ENCODE results near the gene PIAS2.
"Not testable (repeated sequence)": the region's sequence is repeated elsewhere in the genome, so short reads cannot be mapped to it uniquely, and the experiment has no call there.

PIAS2 gene

DNA sequence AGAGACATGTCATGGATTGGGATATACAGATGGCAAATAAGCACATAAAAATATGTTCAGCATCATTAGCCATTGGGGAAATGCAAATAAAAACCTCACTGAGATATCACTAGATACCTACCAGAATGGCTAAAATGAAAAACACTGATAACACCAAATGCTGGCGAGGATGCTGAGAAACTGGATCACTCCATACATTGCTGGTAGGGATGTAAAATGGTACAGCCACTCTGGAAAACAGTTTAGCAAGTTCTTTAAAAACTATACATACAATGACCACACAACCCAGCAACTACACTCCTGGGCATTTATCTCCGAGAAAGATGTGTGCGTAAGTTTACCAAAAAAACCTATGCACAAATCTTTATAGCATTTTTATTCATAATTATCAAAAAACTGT is 13.9 kb downstream of the PIAS2 start:
- no peak for DNase-seq

DNA sequence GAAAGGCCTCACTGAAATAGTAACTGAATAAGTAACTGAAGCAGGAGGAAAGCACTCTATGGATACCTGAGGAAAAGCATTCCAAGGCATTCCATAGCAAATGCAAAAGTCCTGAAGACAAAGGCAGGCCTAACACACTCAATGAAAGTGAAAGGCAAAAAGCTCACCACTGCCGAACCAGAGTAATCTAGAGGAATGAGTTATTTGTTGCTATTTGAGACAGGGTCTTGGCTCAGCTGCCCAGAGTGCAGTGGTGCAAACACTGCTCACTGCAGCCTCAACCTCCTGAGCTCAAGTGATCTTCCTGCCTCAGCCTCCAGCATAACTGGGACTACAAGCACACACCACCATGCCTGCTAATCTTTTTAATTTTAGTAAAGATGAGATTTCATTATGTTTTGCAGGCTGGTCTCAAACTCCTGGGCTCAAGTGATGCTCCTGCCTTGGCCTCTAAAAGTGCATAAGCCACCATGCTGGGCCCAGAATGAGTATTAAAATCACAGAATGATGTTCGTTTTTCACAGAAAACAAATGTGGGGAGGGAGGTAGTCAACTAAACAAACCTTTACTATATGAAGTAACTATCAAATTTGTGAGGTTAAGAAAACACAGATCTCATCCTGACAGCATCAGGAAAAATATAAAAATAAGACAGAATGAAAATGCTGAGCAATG is 17.9 kb downstream of the PIAS2 start:
- no peak for DNase-seq

DNA sequence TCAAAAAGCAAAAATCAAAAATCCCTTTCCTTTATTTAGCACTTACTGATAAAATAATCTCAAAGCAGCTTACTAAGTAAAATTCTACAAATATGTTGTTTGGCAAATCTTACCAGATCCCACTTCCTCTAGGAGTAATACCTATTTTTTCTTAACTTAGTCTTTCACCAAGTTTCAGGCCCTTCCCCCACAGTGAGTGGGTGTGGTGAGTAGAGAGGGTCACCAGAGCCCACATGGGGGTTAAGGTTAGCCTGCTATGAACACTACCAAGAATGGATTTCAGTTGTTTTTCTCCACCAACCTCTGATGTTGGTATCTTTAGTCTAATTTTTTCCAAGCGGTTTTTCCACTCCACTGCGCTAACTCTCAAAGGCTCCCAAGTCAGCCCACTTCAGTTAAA is 23.2 kb downstream of the PIAS2 start:
- no peak for DNase-seq

DNA sequence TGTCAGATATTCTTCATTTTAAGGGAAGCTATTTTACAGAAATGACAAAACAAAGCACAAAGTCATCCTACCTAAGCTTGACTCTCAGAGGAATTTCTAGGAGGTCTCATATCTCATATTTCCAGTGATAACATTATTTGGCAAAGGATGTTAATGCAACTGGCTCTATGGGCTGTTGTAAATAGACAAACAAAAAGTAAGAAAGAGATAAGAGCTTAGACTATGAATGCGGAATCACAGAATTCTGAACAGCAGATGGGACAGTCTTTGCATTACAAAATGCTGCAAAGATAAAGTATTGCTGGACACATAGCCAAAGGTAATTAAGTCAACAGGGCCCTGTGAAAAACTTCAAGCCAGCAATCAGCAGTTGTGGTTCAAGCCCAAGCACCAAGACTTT is 23.9 kb downstream of the PIAS2 start:
- DNase-seq: no peak

DNA sequence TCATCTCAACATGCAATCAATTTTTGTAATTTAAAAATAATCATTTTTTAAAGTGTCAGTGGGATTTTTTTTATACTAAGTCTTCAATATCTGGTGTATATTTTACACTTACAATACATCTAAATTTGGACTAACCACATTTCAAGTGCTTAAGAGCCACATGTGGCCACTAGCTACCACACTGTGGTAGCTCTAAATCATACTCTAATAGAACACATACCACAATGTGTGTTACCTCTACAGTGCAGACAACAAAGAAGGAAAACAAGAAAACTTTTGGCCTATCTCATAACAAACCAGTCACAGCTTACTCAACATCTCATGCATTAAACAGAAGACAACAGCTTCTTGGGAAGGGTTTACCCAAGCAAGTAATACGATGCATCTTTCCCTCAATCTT is 24.5 kb downstream of the PIAS2 start:
- no peak for DNase-seq

DNA sequence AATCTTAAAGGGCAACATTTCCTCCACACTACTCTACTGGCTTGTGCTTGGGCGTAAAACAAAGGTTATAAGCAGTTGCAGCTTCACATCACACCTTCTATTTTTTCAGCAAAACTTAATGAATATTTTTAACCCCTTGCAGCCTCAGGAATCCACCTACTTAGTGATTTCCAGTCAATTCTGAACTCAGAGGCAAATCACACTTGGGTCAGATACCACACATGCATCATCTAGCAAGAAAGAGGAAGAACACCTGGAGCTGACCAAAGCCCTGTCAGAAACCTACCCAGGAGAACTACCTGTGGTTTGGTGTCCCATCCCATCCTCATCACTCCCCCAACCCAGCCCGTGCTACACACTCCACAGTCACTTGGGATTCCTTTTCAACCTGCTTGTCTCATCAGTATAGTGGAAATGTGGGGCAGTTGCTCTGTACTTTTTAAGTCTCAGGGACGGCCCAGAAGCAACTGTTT is 25.5 kb downstream of the PIAS2 start:
- no peak for DNase-seq

DNA sequence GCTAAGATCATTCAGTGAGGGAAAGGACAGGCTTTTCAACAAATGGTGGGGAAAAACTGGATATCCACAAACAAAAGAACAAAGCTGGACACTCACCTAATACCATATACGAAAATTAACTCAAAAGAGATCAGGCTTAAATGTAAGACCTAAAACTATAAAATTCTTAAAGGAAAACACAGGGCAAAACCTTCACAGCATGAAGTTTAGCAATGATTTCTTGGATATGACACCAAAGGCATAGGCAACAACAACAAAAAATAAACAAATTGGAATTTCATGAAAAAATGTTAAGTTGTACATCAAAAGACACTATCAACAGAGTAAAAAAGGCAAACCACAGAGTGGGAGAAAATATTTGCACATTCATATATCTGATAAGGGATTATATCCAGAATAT is 28.3 kb downstream of the PIAS2 start:
- DNase-seq: no peak

DNA sequence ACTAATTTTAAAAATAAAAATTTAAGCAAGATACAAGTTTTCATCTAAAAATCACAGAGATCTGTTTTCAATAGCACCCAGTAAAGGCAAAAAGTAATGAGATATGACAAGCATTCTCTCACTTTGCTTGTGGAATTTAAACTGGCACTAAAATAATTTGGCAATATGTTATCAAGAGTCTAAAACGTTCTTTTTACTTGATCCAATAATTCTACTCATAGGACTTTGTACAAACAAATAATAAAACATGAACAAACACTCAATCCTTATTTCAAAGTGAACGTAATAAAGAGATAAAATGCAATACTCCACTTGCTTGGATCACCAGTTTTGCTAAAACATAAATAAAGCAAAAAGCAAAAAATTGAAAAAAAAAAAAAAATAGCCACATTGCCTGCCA is 30.4 kb downstream of the PIAS2 start:
- DNase-seq: no peak

DNA sequence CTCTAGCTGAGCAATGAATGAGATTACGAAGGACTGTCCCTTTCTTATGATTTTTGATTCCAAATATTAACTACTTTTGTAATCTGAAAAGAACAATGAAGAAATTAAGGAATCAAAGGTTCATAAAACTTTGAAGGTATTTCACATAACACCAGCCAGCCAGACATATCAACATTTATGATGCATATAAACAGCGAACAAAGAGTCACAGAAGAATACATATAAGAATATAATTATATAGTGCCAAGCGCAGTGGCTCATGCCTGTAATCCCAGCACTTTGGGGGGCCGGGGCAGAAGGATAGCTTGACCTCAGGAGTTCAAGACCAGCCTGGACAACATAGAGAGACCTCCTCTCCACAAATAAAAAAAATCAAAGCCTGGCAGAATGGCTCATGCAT is 34.1 kb downstream of the PIAS2 start:
- DNase-seq: no peak

DNA sequence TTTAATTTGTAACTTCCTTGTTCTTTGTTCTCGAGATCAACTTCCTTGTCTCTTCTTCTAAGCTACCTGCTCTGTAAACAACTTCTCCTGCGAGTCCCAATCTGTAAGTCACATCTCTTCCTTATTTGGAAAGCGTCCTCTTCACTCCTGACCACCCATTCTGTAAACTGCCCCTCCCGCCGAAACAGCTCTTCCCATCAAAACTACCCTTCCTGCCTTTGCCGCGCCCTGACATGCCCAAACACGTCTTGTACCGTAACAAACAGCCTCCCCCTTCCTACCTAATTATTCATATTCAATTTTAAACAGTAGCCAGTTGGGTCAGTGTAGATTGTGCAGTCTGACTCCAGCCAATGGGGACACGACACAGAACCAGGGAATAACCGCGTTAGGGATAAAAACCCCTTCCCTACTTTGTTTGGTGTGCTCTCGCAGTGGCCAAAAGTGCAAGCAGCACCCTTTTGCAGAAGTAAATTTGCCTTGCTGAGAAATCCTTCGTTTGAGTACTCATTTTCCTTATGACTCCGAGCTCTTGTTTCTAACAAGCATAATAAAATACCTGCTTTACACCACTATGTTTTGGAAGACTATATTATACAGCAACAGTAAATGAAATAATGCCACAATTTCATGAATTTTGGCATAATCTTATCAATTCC is 39.8 kb downstream of the PIAS2 start:
- DNase-seq: no peak

DNA sequence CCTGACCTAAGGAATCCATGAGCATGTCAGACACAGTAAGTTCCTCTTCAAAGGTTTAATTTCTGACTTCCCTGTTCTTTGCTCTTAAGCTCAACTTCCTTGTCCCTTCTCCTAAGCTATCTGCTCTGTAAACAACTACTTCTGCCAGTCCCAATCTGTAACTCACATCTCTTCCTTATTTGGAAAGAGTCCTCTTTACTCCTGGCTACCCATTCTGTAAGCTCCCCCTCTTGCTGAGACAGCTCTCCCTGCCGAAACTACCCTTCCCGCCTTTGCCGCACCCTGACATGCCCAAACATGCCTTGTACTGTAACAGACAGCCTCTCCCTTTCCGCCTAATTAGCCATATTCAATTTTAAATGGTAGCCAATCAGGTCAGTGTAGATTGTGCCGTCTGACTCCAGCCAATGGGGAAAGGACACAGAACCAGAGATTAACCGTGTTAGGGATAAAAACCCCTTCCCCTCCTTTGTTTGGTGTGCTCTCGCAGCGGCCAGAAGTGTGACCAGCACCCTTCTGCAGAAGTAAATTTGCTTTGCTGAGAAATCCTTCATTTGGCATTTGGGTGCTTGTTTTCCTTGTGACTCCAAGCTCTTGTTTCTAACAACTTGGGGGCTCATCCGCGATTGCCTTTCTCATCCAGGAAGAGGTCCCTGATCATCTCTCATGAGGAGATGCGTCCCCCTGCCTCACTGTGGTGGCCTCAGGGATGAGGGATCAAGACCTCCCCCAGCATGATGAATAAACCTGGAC is 49.0 kb downstream of the PIAS2 start:
- no peak for DNase-seq

DNA sequence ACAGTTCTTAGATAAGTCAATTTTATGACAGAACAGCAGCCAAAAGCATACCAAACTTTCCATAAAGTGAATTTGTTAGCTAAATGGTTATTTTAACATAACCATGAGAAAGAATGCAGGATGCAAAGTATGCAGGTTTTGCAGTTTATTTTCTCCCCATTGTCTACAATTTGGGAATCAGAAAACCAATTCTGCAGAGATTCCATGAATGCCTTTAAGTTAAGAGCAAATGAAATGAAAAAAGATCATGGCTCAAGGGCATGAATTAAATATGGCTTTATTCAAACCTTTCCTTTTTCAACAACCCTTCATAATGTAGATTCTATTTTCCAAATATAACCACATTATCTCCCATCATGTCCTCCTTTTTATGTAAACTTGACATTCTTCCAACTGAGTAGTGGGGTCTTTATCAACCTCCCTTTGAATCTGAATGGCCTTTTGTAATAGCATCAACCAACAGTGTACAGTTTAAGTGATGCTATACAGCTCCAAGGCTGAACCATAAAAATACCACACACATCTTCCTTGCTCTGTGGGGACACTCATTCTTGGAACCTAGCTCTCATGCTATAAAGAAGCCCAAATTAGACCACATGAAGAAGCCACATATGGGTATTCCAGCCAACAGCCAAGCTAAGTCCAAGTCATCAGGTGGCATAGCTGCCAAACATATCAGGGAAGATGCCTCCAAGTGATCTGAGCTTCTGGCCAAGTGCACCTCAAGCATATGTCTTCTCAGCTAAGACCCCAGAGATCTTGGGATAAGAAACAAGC is 49.8 kb downstream of the PIAS2 start:
- DNase-seq: no peak

DNA sequence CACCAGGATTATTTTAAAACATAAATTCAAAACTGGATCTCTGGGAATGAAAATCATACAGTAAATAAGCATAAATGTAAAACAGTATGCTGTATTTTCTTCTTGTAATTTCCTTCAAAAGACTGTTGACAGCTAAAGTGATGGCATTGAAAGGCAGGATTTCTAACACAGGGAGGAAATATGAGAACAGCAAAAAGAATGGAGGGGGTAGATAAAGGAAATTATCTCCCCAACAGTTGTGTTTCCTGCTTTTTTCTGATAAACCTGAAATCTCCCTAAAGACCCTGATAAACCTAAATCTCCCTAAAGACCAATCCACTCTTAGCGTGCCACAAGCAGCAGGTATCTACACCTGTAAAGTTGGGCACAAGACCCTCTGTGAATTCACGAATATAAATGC is 50.8 kb downstream of the PIAS2 start:
- no peak for DNase-seq

DNA sequence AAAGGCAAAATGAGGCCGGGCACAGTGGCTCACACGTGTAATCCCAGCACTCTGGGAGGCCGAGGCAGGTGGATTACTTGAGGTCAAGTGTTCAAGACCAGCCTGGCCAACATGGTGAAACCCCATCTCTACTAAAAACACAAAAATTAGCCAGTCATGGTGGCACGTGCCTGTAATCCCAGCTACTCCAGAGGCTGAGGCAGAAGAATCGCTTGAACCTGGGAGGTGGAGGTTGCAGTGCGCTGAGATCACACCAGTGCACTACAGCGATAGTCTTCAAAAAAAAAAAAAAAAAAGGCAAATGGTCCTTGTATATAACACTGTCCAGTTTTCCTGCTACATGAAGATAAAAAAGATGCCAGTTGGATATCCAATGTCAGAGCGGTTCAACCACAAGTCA is 52.1 kb downstream of the PIAS2 start:
- not testable (repeated sequence) for DNase-seq

DNA sequence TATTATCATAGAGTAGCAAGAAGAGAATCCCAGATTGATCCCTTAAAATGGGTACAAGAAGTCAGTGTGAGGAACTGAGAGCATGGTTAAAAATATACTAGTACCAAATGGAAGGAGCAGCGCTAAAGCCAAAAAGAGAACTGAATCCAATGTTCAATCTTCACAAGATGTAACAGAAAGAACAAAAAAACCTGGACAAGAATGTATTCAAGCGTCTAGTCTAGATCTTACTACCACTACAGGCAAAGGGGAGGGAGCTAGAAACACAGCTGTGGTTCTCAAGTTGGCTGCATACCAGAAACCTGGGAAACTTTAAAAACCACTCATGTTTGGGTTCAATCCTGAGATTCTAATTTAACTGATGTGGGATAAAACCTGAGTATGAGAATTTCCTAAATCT is 57.5 kb downstream of the PIAS2 start:
- DNase-seq: no peak

DNA sequence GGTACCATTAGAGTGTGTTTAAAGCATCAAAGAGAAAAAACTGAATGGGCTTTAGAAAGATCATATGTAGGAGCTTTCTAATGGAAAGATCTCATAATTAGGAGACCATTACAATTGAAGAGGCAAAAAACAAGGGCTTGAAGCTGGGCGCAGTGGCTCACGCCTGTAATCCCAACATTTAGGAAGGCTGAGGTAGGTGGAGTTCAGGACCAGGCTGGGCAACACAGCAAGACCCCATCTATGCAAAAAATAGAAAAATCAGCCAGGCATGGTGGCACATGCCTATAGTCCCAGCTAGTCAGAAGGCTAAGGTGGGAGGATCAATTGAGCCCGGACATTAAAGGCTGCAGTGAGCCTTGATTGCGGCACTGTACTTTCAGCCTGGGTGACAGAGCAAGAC is 59.0 kb downstream of the PIAS2 start:
- no peak for DNase-seq

DNA sequence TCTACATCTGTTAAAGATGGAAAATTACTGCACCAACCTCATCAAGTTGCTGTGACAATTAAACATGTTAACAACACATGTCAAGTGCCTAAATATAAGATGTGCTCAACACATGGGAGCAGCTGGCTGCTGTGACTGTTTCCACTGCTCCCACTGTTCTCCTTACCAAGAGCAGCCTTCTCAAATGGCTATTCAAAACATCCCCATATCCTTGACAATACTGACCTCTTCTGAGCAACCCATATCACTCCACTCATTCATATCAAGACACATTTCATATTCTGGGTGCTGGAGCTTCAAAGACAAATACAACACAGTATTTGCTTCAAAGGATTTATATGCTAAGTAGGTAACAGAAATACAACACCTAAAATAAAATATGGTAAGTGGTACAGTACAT is 60.3 kb downstream of the PIAS2 start:
- DNase-seq: no peak

DNA sequence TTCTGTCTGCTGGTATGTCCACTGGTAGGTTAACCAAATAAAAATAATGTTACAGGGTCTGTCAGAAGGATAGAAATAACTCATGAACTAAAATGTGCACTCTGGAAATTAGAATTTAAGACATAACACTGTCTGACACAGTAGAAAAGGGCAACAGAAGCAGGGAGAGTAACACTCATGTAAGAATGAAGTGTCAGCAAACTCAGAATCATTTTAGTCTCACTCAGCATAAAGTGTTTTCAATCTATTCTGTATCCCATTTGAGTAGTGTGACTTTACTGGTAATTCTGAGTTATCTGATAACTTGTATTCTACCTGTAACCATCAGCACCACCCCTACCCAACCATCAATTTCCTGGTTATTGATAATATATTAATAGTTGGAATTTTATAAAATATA is 68.3 kb downstream of the PIAS2 start:
- no peak for DNase-seq

DNA sequence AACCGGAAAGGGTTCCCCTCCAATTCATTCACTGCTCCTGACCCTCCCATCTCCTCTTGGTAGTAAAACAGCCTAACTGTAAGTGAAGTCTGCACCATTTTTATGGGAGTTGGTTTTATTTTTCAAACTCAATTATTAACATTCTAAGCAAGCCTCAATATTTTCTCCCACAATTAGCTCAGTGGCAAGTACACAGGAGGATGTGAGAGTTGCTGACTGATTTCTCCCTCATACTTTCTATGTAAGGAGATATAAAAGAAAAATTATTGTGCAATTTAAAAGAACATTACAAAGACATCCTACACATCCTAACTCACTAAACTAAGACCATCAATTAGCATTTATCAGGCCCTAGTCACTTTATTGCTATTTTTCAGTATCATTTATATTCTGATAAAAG is 73.9 kb downstream of the PIAS2 start:
- DNase-seq: no peak

DNA sequence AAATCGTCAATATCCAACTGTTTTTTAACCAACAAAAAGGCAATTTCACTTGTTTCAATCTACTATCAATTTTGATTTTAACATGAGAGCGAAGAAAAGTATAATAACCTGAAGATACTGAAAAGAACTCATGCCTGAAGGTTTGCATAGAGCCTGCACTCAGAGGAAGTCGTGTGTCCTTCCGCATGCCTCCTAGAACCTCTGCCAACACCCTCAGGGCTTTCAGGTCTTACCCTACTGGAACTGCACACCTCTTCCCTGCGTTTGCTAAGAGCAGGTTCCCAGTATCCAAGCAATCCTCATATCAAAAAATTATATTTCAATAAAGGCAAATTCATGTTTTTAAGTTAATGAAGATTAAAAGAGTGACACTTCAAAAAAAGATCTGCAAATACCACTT is 74.7 kb downstream of the PIAS2 start:
- DNase-seq: no peak

DNA sequence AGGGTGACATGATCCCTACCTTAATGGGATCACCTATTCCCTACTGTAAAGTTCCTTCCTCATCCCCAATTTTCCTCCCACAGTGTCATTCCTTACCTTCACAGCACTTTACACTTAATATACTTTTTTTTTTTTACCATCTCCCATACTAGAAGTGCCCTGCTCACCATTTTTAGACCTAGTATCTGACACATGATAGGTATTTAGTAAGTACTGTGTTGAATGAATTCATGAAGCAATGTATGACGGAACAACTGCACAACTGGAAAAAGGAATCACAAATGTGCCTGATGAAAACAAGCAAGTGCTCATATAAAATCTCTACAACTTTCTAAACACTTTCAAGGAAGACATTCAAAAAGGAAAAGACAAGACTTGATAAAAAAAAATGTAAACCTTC is 83.4 kb downstream of the PIAS2 start:
- DNase-seq: no peak

DNA sequence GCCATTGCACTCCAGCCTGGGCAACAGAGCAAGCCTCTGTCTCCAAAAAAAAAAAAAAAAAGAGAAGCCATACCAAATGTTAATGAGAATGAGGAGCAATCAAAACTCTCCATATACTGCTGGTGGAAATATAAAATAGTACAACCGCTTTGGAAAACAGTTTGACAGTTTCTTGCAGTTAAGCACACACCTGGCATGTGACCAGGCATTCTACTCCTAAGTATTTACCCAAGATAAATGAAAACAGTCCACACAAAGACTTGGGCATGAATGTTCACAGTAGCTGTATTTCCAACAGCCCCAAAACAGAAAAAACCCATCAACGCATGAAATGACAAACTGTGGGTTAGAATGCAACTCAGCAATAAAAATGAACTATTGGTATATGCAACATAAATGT is 84.5 kb downstream of the PIAS2 start:
- no peak for DNase-seq

DNA sequence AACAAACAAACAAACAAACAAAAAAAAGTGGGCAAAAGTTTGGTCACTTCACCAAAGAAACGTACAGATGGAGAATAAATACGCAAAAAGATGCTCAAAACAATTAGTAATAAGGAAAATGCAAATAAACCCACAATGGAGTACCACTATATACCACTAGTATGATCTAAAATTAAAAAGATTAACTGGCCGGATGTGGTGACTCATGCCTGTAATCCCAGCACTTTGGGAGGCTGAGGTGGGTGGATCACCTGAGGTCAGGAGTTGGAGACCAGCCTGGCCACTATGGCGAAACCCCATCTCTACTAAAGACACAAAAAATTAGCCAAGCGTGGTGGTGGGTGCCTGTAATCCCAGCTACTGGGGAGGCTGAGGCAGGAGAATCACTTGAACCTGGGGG is 84.9 kb downstream of the PIAS2 start:
- DNase-seq: not testable (repeated sequence)

DNA sequence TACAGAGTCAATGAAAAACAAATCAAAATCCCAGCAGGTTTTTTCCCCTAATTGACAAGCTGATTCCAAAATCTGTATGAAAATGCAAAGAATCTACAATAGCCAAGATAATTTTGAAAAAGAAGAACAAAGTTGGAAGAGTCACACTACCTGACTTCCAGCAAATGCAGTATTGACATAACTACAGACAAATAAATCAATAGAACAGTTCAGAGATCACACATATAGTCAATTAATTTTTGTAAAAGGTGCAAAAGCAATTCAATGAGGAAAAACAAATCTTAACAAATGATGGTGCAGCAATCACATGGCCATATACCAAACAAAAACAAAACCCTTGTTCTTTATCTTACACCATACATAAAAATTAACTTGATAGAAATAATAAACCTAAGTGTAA is 85.9 kb downstream of the PIAS2 start:
- no peak for DNase-seq

Data from NCI-H187 (cell line).